OCI-LY3 (cell line): ENCODE data around the gene EIF1AD.

Experiments
- H2AFZ ChIP-seq: fragments of 200-600, 300-600 bp; shearing (Covaris generic); 2 replicates; pipeline ENCODE4 v1.6.0; 2014; ENCODE audit warnings: antibody characterized with exemption, low read depth, low read length
- H3K27ac ChIP-seq: fragments of 200-600, 300-600 bp; sonication (generic); 2 replicates; pipeline ENCODE4 v1.5.1; 2014; ENCODE audit warnings: mild to moderate bottlenecking, low read length, moderate library complexity, mixed read lengths
- H3K27me3 ChIP-seq: fragments of 200-600, 300-600 bp; sonication (generic); 2 replicates; pipeline ENCODE4 v1.6.1; 2014; ENCODE audit warnings: low read depth, low read length, mixed read lengths
- H3K36me3 ChIP-seq: fragments of 200-600, 300-600 bp; sonication (generic); replicated peaks from 2 replicates; pipeline ENCODE3; 2014; ENCODE audit warnings: low read depth, low read length, mixed read lengths
- H3K4me1 ChIP-seq: fragments of 300-600, 200-600 bp; sonication (generic); 2 replicates; pipeline ENCODE4 v1.6.1; 2014; ENCODE audit warnings: low read length, mixed read lengths
- H3K4me2 ChIP-seq: fragments of 200-600, 300-600 bp; sonication (generic); 2 replicates; pipeline ENCODE4 v1.6.1; 2014; ENCODE audit warnings: low read length, mixed read lengths
- H3K4me3 ChIP-seq: fragments of 300-600, 200-600 bp; sonication (generic); 2 replicates; pipeline ENCODE4 v1.5.1; 2014; ENCODE audit warnings: antibody characterized with exemption, mild to moderate bottlenecking, low read length, moderate library complexity
- H3K79me2 ChIP-seq: fragments of 300-600, 200-600 bp; shearing (Covaris generic); 2 replicates; pipeline ENCODE4 v1.6.1; 2014; ENCODE audit warnings: mild to moderate bottlenecking, low read length, mixed read lengths
- H3K9ac ChIP-seq: fragments of 300-600, 200-600 bp; shearing (Covaris generic); 2 replicates; pipeline ENCODE4 v1.6.0; 2014; ENCODE audit warnings: mild to moderate bottlenecking, low read length, moderate library complexity
- H3K9me3 ChIP-seq: fragments of 200-600, 300-600 bp; shearing (Covaris generic); 2 replicates; pipeline ENCODE4 v1.6.1; 2014; ENCODE audit warnings: low read length, mixed read lengths; ENCODE audit not compliant: insufficient read depth
- H4K20me1 ChIP-seq: fragments of 200-600, 300-600 bp; sonication (generic); 2 replicates; pipeline ENCODE4 v1.6.1; 2016; ENCODE audit warnings: low read length, mixed read lengths; ENCODE audit not compliant: insufficient read depth
- EZH2phosphoT487 ChIP-seq: fragments of 200-600 bp; shearing (Covaris generic); IDR thresholded peaks from 2 replicates; pipeline ENCODE4 v1.6.1; 2018; ENCODE audit warnings: antibody characterized with exemption, mixed run types, low read depth
- TF ChIP-seq, protein P1 (sequence below): fragments of 200-600, 300-600 bp; sonication (generic); IDR thresholded peaks from 2 replicates; pipeline ENCODE4 v1.5.1; 2014; ENCODE audit warnings: antibody characterized with exemption, low read length, low read depth

EIF1AD gene

DNA sequence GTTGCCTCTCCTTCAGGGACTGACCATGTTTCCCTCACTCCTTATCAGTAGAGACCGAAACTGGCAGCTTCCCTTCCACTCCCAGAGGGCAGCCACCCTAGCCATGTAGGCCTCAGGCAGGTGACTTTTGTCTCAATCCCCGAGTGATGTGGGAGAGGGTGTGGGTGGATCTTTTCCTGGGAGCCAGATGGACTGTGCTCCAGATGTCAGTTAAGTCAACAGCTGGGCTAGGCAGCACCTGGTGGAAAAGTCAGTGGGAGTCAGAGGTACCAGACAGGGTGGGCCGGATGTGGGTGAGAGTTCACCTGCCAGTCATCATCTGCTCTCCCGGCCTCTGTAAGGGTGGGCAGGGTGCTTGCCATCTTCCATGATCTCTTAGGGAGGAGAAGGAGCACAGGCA is 2.2 kb upstream of the EIF1AD start:
- Histone ChIP-seq H3K4me2 (no peak overlapping the region), H2AFZ (no peak overlapping the region), H3K27ac (no peak overlapping the region), H3K4me1 (peaks cover 9% of the 10 kb centered on the region), H3K4me3 (no peak overlapping the region), H3K9ac (no peak overlapping the region), H3K79me2 (peaks cover 45% of the 10 kb centered on the region), H3K27me3 (no peaks in the 10 kb centered on the region), H3K36me3 (peaks cover 32% of the 10 kb centered on the region), H3K9me3 (no peaks in the 10 kb centered on the region), H4K20me1 (no peaks in the 10 kb centered on the region)
- TF ChIP-seq EZH2phosphoT487, result no peak
- TF ChIP-seq, protein P1, sequence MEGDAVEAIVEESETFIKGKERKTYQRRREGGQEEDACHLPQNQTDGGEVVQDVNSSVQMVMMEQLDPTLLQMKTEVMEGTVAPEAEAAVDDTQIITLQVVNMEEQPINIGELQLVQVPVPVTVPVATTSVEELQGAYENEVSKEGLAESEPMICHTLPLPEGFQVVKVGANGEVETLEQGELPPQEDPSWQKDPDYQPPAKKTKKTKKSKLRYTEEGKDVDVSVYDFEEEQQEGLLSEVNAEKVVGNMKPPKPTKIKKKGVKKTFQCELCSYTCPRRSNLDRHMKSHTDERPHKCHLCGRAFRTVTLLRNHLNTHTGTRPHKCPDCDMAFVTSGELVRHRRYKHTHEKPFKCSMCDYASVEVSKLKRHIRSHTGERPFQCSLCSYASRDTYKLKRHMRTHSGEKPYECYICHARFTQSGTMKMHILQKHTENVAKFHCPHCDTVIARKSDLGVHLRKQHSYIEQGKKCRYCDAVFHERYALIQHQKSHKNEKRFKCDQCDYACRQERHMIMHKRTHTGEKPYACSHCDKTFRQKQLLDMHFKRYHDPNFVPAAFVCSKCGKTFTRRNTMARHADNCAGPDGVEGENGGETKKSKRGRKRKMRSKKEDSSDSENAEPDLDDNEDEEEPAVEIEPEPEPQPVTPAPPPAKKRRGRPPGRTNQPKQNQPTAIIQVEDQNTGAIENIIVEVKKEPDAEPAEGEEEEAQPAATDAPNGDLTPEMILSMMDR, result no peak

DNA sequence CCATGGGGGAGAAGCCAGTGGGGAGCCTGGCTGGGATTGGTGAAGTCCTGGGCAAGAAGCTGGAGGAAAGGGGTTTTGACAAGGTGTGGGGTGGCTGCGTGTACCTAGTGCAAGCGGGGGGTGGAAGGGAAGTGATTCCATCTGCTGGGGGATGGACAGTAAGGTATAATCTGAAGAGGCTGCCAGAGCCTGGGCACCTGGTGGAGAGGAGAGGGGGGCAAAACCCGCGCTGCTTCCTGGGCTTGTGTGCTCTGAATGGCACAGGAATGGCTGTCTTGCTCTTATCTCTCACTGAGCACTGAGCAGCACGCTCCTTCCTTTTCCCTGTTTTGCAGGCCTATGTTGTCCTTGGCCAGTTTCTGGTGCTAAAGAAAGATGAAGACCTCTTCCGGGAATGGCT is 1.3 kb upstream of the EIF1AD start:
- H3K27me3 ChIP-seq, result no peaks in the 10 kb centered on the region
- peak overlapping the region; percentile 86; the same call in 1 of the 2 replicates for H3K27ac ChIP-seq
- no peak overlapping the region for H2AFZ ChIP-seq
- H3K9ac ChIP-seq, result peak overlapping the region; percentile 89
- H4K20me1 ChIP-seq, result no peaks in the 10 kb centered on the region
- H3K4me2 ChIP-seq, result peak overlapping the region; percentile 84
- peaks cover 47% of the 10 kb centered on the region for H3K79me2 ChIP-seq
- peaks cover 41% of the 10 kb centered on the region for H3K36me3 ChIP-seq
- H3K4me3 ChIP-seq, result peak overlapping the region; percentile 92
- H3K9me3 ChIP-seq, result no peaks in the 10 kb centered on the region
- peaks cover 9% of the 10 kb centered on the region for H3K4me1 ChIP-seq
- TF ChIP-seq, protein P1, result no peak
- TF ChIP-seq EZH2phosphoT487, result no peak

DNA sequence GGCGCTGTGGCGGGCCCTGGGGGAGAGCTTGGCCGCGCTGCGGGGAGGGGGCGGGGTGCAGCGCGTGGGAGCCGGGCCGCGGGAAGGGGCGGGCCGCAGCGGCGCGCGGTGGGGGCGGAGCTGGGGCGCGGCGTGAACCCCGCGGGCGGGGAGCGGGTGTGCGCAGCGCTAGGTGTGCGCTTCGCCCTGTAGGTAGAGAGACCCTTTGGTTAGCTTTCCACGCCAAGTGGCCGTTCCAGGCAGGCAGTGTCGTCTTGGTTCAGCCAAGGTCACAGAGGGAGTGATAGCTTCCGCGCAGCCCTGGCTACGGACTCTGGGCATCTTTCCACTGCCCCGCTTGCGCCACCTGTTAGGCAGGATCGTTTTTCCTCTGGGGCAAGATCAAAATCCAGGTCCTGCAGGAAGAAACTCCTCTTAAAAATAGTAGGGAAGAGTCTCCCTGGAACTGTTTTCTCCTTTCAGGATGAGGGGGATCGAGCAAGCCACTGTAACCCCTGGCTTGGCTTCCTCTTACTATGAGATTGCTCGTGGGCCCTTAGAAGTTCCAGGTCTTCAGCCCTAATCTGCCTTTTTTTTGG is 780 bp upstream of the EIF1AD start:
- H3K4me2 ChIP-seq, result peak overlapping the region; percentile 84
- H3K4me1 ChIP-seq, result peaks cover 9% of the 10 kb centered on the region
- H3K79me2 ChIP-seq, result peaks cover 47% of the 10 kb centered on the region
- H3K9ac ChIP-seq, result peak overlapping the region; percentile 89
- H3K27me3 ChIP-seq, result no peaks in the 10 kb centered on the region
- H3K9me3 ChIP-seq, result no peaks in the 10 kb centered on the region
- H3K4me3 ChIP-seq, result peak overlapping the region; percentile 92
- H2AFZ ChIP-seq, result peak overlapping the region; percentile 71
- TF ChIP-seq EZH2phosphoT487, result no peak
- TF ChIP-seq, protein P1, result peak; percentile 15; the same call in 1 of the 2 replicates
- no peaks in the 10 kb centered on the region for H4K20me1 ChIP-seq
- peak overlapping the region; percentile 86 for H3K27ac ChIP-seq
- peaks cover 46% of the 10 kb centered on the region for H3K36me3 ChIP-seq

DNA sequence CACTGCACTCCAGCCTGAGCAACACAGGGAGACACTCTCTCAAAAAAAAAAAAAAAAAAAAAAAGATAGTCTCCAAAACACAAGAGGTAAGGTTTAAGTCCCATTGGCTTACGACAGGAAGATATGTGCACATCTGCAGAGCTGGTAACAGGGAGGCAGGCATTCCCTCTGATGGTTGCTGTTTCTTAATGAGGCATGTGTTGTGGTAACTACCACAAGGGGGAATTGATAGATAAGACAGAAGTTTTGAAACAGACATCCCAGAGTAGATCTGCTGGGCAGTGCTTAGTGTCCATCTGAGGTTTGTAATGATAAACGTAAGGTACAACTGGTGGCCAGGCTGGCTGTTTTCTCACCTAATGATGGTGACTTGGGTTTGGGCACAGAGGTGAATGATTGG is 4.7 kb downstream of the EIF1AD start:
- H3K27me3 ChIP-seq, result no peaks in the 10 kb centered on the region
- H3K27ac ChIP-seq, result no peak overlapping the region
- no peaks in the 10 kb centered on the region for H3K9me3 ChIP-seq
- H3K4me2 ChIP-seq, result no peak overlapping the region
- peaks cover 3% of the 10 kb centered on the region; the same call in 1 of the 2 replicates for H3K4me1 ChIP-seq
- peaks cover 27% of the 10 kb centered on the region for H3K79me2 ChIP-seq
- H2AFZ ChIP-seq, result no peak overlapping the region
- TF ChIP-seq EZH2phosphoT487, result no peak
- TF ChIP-seq, protein P1, result no peak
- H3K9ac ChIP-seq, result no peak overlapping the region
- H3K36me3 ChIP-seq, result peaks cover 40% of the 10 kb centered on the region
- no peaks in the 10 kb centered on the region for H4K20me1 ChIP-seq
- no peak overlapping the region for H3K4me3 ChIP-seq
